Cerebellar cortex (tissue), 1 donor: Measurements from ENCODE around the gene RHOU.

Experiments
- DNase-seq: peaks from one replicate; pipeline ENCODE4 v3.0.0-alpha.2; 2015; ENCODE audit warnings: low spot score

Gene RHOU

GRCh38 chr1:228785366-228786330 is 50.4 kb downstream of the RHOU start:
- DNase-seq, result no peak

GRCh38 chr1:228786361-228787129 is 51.3 kb downstream of the RHOU start:
- no peak for DNase-seq

- no peak for DNase-seq
Observed at GRCh38 chr1:228791791-228792190, 56.5 kb downstream of the RHOU start.

DNA sequence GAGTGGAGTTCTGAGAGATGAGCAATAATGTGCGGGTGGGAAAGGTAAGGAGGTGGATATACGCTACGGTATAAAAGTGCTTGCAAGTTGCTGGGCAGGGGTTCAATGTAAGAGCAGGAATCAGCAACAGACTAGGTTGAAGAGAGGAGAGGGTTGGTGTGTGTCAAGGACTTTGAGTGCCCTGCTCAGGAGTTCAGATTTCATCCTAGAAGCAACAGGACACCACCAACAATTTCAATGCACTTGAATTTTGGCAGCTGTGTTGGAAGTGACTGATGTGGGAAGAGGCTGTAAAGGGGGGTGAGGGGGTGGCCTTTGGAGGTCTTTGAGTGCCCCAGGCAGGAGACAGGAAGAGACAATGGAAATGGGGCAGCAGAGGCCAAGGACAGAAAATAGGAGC is 57.3 kb downstream of the RHOU start:
- DNase-seq, result no peak

GRCh38 chr1:228793032-228793431 is 57.8 kb downstream of the RHOU start:
- DNase-seq, result no peak

DNA sequence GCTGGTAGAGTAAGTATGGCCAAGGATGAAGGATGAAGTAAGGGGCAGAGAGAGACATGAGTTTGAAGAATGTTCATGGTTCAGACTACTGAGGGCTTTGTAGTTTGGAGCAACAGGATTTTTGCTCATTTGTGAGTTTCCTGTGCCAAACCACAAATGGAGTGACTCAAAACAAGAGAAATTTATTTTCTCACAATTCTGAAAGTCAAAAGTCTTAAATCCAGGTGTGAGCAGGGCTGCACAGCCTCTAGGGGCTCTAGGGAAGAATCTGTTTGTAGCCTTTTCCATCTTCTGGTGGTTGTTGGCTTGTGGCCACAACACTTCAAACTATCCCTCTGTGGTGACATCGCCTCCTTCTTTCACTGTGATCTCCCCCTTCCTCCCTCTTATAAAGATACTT is 58.9 kb downstream of the RHOU start:
- DNase-seq, result no peak

DNA sequence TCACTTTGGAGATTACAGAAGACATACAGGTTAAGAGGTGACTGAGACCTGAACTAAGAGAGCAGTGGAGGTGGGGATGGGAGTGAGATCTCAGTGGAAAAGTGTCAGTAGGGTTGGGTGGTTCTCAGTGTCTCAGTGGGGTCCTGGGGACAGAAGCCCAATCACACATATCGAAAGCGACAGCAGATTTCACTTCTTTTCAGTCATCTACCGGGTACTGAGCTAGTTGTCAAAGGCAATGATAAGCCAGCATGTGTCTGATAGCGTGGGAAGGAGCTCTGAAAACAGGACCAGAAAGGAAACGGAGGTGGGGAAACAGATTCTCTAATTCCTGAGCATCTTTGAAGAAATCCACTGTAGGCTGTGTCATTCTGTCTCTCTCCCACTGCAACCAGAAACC is 59.5 kb downstream of the RHOU start:
- no peak for DNase-seq

DNA sequence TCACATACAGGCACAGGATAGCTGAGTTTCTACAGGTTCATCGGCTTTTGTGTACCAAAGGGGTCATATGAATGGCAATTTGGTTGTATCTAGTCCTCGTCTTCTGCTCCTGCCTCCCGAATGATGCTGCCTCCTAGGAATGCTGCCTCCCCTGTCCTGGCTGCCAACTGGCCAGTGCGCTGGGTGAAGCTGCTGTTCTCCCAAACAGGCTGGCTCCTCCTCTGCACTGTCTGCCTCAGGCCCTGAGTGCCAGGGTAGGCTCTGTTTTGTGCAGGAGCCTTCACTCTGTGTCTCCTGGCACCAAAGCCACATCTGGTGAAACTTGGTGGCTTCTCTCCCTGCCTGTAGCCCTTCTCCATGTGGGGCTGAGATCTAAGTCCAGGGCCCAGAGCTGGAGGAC is 60.3 kb downstream of the RHOU start:
- DNase-seq, result no peak
